ENCODE data around the gene CNPPD1.

DNA sequence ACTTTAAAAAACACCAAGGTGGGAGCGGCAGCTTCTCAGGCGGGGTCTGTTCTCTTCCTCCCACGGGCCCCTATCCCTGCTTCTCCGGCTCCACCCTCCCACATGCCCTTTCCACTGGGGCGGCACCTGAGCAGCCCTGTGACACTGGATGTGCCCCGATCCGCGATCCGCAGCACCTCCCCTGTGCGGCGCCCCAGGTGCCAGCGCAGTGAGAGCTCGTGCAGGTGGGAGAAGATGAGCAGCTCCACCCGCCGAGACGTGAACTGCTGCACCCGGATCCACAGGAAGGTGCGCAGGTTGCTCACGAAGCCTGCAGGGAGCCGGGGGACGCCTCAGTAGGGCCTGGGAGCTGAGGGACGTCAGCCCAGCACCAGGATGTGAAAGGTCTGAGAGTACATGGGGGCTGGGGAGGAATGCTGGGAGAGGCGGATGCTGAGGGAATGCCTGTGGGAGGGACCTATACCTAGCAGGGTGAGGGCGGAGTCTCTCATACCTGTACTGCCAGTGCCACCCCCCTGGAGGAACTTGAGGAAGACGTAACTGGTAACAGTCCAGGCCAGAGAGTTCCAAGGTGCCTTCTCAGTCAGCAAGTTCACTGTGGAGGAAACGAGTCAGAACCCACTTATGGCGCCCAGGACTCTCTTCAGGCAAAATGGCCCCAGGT, 39.3 kb upstream of the CNPPD1 start:
- TF ChIP-seq CTCF (IDR thresholded peaks at IDR 0.05; ENCODE audit: low read depth, low read length, missing input control) (no peak), SP1 (IDR thresholded peaks at IDR 0.05) (no peak), JUND (IDR thresholded peaks at IDR 0.05) (no peak)

All from liver (tissue), 3 donors.